ENCODE data around the gene ELK4. TPM values are rescaled to one million over a fixed set of nuclear protein-coding genes. Genes with fewer than 3 reads are reported as not detected.

The ELK4 gene
- polyA plus RNA-seq, 2 of the 4 experiments (the other 2 are of a cell fraction), result 5.8 to 11.9 TPM

- Histone ChIP-seq H3K4me2 (peak overlapping the region; percentile 85), H3K4me1 (peaks cover 3% of the 10 kb centered on the region; the same call in 1 of the 3 replicates), H3K27ac (peak overlapping the region; percentile 64 to 72), H3K4me3 (peak overlapping the region; percentile 37), H3K9me3 (no peaks in the 10 kb centered on the region)
- TF ChIP-seq ATOH8 (CRISPR knock-in tag; IDR thresholded peaks at IDR 0.05; ENCODE audit: low read depth) (no peak), CTCF (IDR thresholded peaks at IDR 0.05) (peak; percentile 95), ESRRA (IDR thresholded peaks at IDR 0.05; ENCODE audit: borderline replicate concordance, low read length) (no peak), SMC3 (IDR thresholded peaks at IDR 0.05) (peak; percentile 96), RNF2 (IDR thresholded peaks at IDR 0.05; ENCODE audit: borderline replicate concordance, low read depth) (no peak), CHD4 (IDR thresholded peaks at IDR 0.05; ENCODE audit: borderline replicate concordance) (no peak), RAD21 (conservative IDR thresholded peaks at IDR 0.05 in 1 of 2, IDR thresholded peaks at IDR 0.05 in 1 of 2) (peak; percentile 97 to 98), MAX (IDR thresholded peaks at IDR 0.05) (peak; percentile 60), POLR2AphosphoS2 (conservative IDR thresholded peaks at IDR 0.05; ENCODE audit: low read length) (no peak), CEBPB (IDR thresholded peaks at IDR 0.05) (peak in 1 of 2 experiments; percentile 42; a peak in 1 of 4 replicates)
- ATAC-seq, result peak; percentile 92
- no peak for FAIRE-seq
- peak; percentile 81 to 89 for DNase-seq (ENCODE audit: low read depth in 1 of 2, low spot score in 1 of 2)
- 11% methylated on average over 37 of the region's 40 CpGs for WGBS (ENCODE audit: missing lambda C conversion rate)
- CTCF ChIA-PET, result interaction anchor here (0.6 to 12.3 kb wide), 61 partner anchors 10 to 572 kb away, joined by 3 to 423 read pairs (median 6); partner anchors contain the start of genes ELK4 and SLC45A3
- POLR2A ChIA-PET, result interaction anchor here (0.6 to 2.2 kb wide), 6 partner anchors 39 to 611 kb away, joined by 4 to 26 read pairs (median 9); partner anchors contain the start of genes ELK4 and FAM72A
Measured at GRCh38 chr1:205591522-205592351, 40.1 kb downstream of the ELK4 start.

GRCh38 chr1:205590777-205591513 is 40.9 kb downstream of the ELK4 start:
- Histone ChIP-seq H3K4me2 (no peak overlapping the region; the same call in 2 of the 3 replicates), H3K4me1 (peaks cover 3% of the 10 kb centered on the region; the same call in 1 of the 3 replicates), H3K4me3 (no peak overlapping the region), H3K27ac (no peak overlapping the region), H3K9me3 (no peaks in the 10 kb centered on the region)
- FAIRE-seq, result no peak
- no peak for ATAC-seq
- no peak for DNase-seq (ENCODE audit: low read depth in 1 of 2, low spot score in 1 of 2)
- POLR2A ChIA-PET, result interaction anchor here (0.6 to 2.2 kb wide), 5 partner anchors 40 to 612 kb away, joined by 7 to 26 read pairs (median 10); partner anchors contain the start of genes ELK4 and FAM72A
- WGBS (ENCODE audit: missing lambda C conversion rate), result 45% methylated on average over 9 of the region's 9 CpGs
- CTCF ChIA-PET, result interaction anchor here (0.6 to 12.3 kb wide), 57 partner anchors 10 to 572 kb away, joined by 3 to 423 read pairs (median 7); partner anchors contain the start of genes ELK4 and SLC45A3
- TF ChIP-seq TFCP2L1 (CRISPR knock-in tag; IDR thresholded peaks at IDR 0.05), result no peak

- no peak for TF ChIP-seq TFCP2L1 (CRISPR knock-in tag; IDR thresholded peaks at IDR 0.05)
- TF ChIP-seq BCL3 (IDR thresholded peaks at IDR 0.05), result no peak
- no peak for TF ChIP-seq ZC3H11A (IDR thresholded peaks at IDR 0.05)
- no peak for TF ChIP-seq POLR2AphosphoS2 (conservative IDR thresholded peaks at IDR 0.05; ENCODE audit: low read length)
- no peak for TF ChIP-seq HOXA7 (CRISPR knock-in tag; IDR thresholded peaks at IDR 0.05)
- TF ChIP-seq RAD21 (conservative IDR thresholded peaks at IDR 0.05 in 1 of 2, IDR thresholded peaks at IDR 0.05 in 1 of 2), result no peak
- TF ChIP-seq MAFK (IDR thresholded peaks at IDR 0.05; ENCODE audit: partially characterized antibody), result no peak
- TF ChIP-seq JUN (IDR thresholded peaks at IDR 0.05), result no peak
- TF ChIP-seq USF2 (IDR thresholded peaks at IDR 0.05), result no peak
- no peak for TF ChIP-seq EHF (CRISPR knock-in tag; IDR thresholded peaks at IDR 0.05)
- ChIA-PET POLR2A (no interaction called here), CTCF (interaction anchor here (1.4 to 12.3 kb wide), 16 partner anchors 10 to 237 kb away, joined by 3 to 423 read pairs (median 12); partner anchors contain the start of gene ELK4)
- no peak for DNase-seq (ENCODE audit: low read depth in 1 of 2, low spot score in 1 of 2)
- no peak for FAIRE-seq
- Histone ChIP-seq H3K4me2 (no peak overlapping the region), H3K27ac (no peak overlapping the region), H3K4me1 (peaks cover 3% of the 10 kb centered on the region; the same call in 1 of the 3 replicates), H3K9me3 (no peaks in the 10 kb centered on the region), H3K4me3 (no peak overlapping the region)
- 75% methylated on average over 5 of the region's 5 CpGs for WGBS (ENCODE audit: missing lambda C conversion rate)
- no peak for ATAC-seq
Measured at GRCh38 chr1:205590457-205590768, 41.4 kb downstream of the ELK4 start.
